SK-N-SH treated with all-trans-retinoic acid at 6 μM for 48 hours (cell line): ENCODE results near the gene DENND6A.
A peak's percentile ranks its signal among the peaks of the same experiment; 100 is the strongest.

ENCODE experiments used
- ATAC-seq: fragments of 200-7000 bp; cut with Tn5 transposase; 3 replicates; pipeline ENCODE4 v1.9.1; 2020; ENCODE audit warnings: mild to moderate bottlenecking, moderate library complexity
- ARNTL ChIP-seq: fragments of 450-650 bp; formaldehyde crosslinking; IDR thresholded peaks from 2 replicates; pipeline ENCODE4 v1.5.0; 2020; ENCODE audit warnings: low read depth, mild to moderate bottlenecking, moderate library complexity, borderline replicate concordance
- BACH2 ChIP-seq: fragments of 250-450 bp; sonication (Bioruptor Pico); IDR thresholded peaks from 2 replicates; pipeline ENCODE4 v1.9.0; 2021; ENCODE audit warnings: mild to moderate bottlenecking, borderline replicate concordance
- ESRRG ChIP-seq: fragments of 250-450 bp; sonication (Bioruptor Pico); IDR thresholded peaks from 2 replicates; pipeline ENCODE4 v1.6.1; 2021; ENCODE audit warnings: mild to moderate bottlenecking
- GLIS3 ChIP-seq: fragments of 250-450 bp; sonication (Bioruptor Pico); IDR thresholded peaks from 2 replicates; pipeline ENCODE4 v1.5.0; 2020; ENCODE audit warnings: mild to moderate bottlenecking, moderate library complexity
- ISL1 ChIP-seq: fragments of 250-450 bp; sonication (Bioruptor Pico); IDR thresholded peaks from 2 replicates; pipeline ENCODE4 v2.1.2; 2022; ENCODE audit warnings: mild to moderate bottlenecking, moderate library complexity
- PPARA ChIP-seq: fragments of 250-450 bp; sonication (Bioruptor Pico); IDR thresholded peaks from 2 replicates; pipeline ENCODE4 v1.5.0; 2020; ENCODE audit warnings: mild to moderate bottlenecking, borderline replicate concordance
- RARB ChIP-seq: fragments of 250-450 bp; sonication (Bioruptor Pico); IDR thresholded peaks from 2 replicates; pipeline ENCODE4 v1.8.0; 2021; ENCODE audit warnings: mild to moderate bottlenecking, moderate library complexity
- SNAI2 ChIP-seq: fragments of 250-450 bp; sonication (Bioruptor Pico); IDR thresholded peaks from 2 replicates; pipeline ENCODE4 v1.5.0; 2020; ENCODE audit warnings: mild to moderate bottlenecking, moderate library complexity
- TOX ChIP-seq: fragments of 250-450 bp; sonication (Bioruptor Pico); IDR thresholded peaks from 2 replicates; pipeline ENCODE4 v1.8.0; 2021; ENCODE audit warnings: mild to moderate bottlenecking, moderate library complexity, borderline replicate concordance
- ZC3H10 ChIP-seq: fragments of 250-450 bp; sonication (Bioruptor Pico); IDR thresholded peaks from 2 replicates; pipeline ENCODE4 v1.5.1; 2021; ENCODE audit warnings: mild to moderate bottlenecking, moderate library complexity
- ZFP3 ChIP-seq: fragments of 250-450 bp; sonication (Bioruptor Pico); IDR thresholded peaks from 2 replicates; pipeline ENCODE4 v1.5.0; 2020; ENCODE audit warnings: mild to moderate bottlenecking, moderate library complexity
- ZFP30 ChIP-seq: fragments of 450-650 bp; formaldehyde crosslinking; IDR thresholded peaks from 2 replicates; pipeline ENCODE4 v1.5.0; 2022; ENCODE audit warnings: mild to moderate bottlenecking, moderate library complexity
- ZNF565 ChIP-seq: fragments of 450-650 bp; formaldehyde crosslinking; conservative IDR thresholded peaks from 2 replicates; pipeline ENCODE4 v1.5.0; 2020; ENCODE audit warnings: low read depth, mild to moderate bottlenecking, moderate library complexity
- ZNF70 ChIP-seq: fragments of 450-650 bp; formaldehyde crosslinking; IDR thresholded peaks from 2 replicates; pipeline ENCODE4 v1.5.0; 2020; ENCODE audit warnings: mild to moderate bottlenecking, moderate library complexity
- ZNF8 ChIP-seq: fragments of 450-650 bp; formaldehyde crosslinking; IDR thresholded peaks from 2 replicates; pipeline ENCODE4 v1.5.0; 2020; ENCODE audit warnings: mild to moderate bottlenecking, moderate library complexity
- TF ChIP-seq, protein P1 (sequence below): fragments of 250-450 bp; sonication (Bioruptor Pico); IDR thresholded peaks from 2 replicates; pipeline ENCODE4 v1.8.0; 2020; ENCODE audit warnings: mild to moderate bottlenecking, moderate library complexity, borderline replicate concordance
- TF ChIP-seq, protein P2 (sequence below): fragments of 250-450 bp; sonication (Bioruptor Pico); IDR thresholded peaks from 2 replicates; pipeline ENCODE4 v1.8.0; 2021; ENCODE audit warnings: low read depth, mild to moderate bottlenecking, moderate library complexity, borderline replicate concordance
- TF ChIP-seq, protein P3 (sequence below): fragments of 250-450 bp; sonication (Bioruptor Pico); IDR thresholded peaks from 2 replicates; pipeline ENCODE4 v1.5.1; 2020; ENCODE audit warnings: low read depth, mild to moderate bottlenecking, moderate library complexity
- TF ChIP-seq, protein P4 (sequence below): fragments of 250-450 bp; sonication (Bioruptor Pico); IDR thresholded peaks from 2 replicates; pipeline ENCODE4 v1.5.0; 2020; ENCODE audit warnings: mild to moderate bottlenecking, moderate library complexity

DENND6A gene

DNA sequence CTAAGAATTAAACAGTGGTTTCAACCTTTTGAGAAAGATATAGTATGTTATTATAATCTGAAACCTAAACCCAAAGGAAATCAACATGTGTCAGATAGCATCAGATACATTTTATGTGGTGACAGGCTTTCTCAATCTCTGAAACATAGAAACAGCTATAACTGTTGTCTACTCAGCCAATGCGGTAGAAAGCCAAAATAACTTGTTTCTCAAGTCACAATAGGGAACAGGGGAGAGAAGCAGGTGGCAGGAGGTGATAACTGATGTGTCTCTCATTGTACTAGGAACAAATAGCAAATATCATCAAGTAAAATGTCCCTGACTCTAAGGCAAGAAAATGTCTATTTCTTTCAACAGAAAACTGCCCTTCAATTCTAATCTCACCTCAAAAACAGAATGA, 38.6 kb downstream of the DENND6A start:
- TF ChIP-seq, protein P1, sequence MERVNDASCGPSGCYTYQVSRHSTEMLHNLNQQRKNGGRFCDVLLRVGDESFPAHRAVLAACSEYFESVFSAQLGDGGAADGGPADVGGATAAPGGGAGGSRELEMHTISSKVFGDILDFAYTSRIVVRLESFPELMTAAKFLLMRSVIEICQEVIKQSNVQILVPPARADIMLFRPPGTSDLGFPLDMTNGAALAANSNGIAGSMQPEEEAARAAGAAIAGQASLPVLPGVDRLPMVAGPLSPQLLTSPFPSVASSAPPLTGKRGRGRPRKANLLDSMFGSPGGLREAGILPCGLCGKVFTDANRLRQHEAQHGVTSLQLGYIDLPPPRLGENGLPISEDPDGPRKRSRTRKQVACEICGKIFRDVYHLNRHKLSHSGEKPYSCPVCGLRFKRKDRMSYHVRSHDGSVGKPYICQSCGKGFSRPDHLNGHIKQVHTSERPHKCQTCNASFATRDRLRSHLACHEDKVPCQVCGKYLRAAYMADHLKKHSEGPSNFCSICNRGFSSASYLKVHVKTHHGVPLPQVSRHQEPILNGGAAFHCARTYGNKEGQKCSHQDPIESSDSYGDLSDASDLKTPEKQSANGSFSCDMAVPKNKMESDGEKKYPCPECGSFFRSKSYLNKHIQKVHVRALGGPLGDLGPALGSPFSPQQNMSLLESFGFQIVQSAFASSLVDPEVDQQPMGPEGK (CRISPR knock-in tag) = no peak
- TF ChIP-seq, protein P2, sequence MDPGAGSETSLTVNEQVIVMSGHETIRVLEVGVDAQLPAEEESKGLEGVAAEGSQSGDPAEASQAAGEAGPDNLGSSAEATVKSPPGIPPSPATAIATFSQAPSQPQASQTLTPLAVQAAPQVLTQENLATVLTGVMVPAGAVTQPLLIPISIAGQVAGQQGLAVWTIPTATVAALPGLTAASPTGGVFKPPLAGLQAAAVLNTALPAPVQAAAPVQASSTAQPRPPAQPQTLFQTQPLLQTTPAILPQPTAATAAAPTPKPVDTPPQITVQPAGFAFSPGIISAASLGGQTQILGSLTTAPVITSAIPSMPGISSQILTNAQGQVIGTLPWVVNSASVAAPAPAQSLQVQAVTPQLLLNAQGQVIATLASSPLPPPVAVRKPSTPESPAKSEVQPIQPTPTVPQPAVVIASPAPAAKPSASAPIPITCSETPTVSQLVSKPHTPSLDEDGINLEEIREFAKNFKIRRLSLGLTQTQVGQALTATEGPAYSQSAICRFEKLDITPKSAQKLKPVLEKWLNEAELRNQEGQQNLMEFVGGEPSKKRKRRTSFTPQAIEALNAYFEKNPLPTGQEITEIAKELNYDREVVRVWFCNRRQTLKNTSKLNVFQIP (CRISPR knock-in tag) = no peak
- no peak for ATAC-seq

DNA sequence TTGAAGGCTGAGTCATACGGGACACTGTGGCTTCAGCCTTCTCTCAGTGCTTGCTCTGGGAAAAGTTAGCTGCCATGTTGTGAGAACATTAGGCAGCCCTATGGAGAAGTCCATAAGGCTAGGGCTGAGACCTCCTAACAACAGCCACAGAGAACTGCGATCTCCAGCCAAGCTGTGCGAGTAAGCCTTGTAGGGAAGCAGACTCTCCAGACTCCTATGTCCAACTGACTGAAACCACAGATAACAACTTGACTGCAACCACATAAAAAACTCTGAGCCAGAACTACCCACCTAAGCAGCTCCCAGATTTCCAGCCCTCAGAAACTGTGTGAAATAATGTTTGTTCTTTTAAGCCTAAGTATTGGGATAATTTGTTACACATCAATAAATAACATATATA, 40.7 kb downstream of the DENND6A start:
- no peak for TF ChIP-seq ZNF8
- no peak for TF ChIP-seq BACH2 (CRISPR knock-in tag)
- TF ChIP-seq ZFP3 (CRISPR knock-in tag) = no peak
- TF ChIP-seq, protein P1 (CRISPR knock-in tag) = no peak
- TF ChIP-seq, all 23 proteins: peak for 0
- ATAC-seq = no peak

DNA sequence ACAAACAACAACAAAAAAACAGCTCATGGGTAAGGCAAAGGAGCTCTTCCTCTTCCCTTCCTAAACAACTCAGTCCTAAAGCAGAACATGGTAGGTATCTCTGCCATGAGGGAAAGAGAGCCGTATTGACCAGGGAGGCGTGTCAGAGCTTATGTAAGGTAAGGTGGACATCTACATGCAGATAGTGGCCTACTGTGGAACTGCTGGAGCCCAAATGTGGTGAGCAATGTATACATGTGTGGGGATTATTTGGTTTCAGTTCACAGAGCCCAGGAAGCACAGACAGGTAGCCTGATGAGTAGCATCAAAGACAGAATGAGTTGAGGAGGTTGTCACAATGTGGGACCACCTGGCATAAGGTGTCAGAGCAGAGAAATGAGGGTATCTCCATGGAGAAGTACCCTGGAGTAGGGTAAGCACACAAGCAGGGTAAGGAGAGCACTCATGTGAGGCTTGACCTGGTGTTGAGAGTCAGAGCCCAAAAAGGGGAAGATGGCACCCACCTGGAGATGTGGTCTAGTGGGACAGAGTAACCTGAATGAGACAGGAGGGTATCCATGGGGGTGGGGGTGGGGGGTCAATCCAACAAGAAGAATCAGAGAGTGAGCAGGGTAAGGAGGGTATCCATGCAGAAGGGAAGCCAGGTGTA, 45.5 kb downstream of the DENND6A start:
- no peak for TF ChIP-seq ARNTL (CRISPR knock-in tag)
- TF ChIP-seq, protein P1 (CRISPR knock-in tag) = no peak
- TF ChIP-seq, protein P3, sequence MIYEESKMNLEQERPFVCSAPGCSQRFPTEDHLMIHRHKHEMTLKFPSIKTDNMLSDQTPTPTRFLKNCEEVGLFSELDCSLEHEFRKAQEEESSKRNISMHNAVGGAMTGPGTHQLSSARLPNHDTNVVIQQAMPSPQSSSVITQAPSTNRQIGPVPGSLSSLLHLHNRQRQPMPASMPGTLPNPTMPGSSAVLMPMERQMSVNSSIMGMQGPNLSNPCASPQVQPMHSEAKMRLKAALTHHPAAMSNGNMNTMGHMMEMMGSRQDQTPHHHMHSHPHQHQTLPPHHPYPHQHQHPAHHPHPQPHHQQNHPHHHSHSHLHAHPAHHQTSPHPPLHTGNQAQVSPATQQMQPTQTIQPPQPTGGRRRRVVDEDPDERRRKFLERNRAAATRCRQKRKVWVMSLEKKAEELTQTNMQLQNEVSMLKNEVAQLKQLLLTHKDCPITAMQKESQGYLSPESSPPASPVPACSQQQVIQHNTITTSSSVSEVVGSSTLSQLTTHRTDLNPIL (CRISPR knock-in tag) = no peak
- no peak for TF ChIP-seq ZNF8
- TF ChIP-seq ZNF565 (CRISPR knock-in tag) = no peak
- TF ChIP-seq ZNF70 (CRISPR knock-in tag) = no peak
- no peak for TF ChIP-seq ZFP3 (CRISPR knock-in tag)
- no peak for TF ChIP-seq ZC3H10
- TF ChIP-seq, protein P2 (CRISPR knock-in tag) = no peak
- TF ChIP-seq ZFP30 = no peak
- TF ChIP-seq ESRRG (CRISPR knock-in tag) = no peak
- TF ChIP-seq TOX (CRISPR knock-in tag) = no peak
- TF ChIP-seq ISL1 (CRISPR knock-in tag) = no peak
- no peak for ATAC-seq

DNA sequence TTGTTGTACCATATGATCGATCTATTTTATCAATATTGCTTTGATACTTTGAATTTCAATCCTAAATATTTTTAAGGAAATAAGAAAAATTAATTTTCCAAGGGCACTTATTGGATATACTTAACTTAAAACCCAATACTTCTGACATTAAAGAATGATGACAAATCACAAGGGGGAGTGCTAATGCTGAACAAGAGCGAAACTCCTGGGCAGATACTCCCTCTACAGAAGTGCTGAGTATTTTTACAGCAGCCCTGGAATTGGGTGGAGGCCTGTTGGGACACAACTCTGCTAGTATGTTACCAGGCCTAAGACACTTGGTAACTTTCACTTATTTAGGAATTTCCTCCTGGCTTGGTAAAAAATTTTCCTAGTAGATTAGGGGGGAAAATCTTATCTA, 46.2 kb downstream of the DENND6A start:
- peak; percentile 60; the same call in 1 of the 3 replicates for ATAC-seq
- TF ChIP-seq GLIS3 (CRISPR knock-in tag) = no peak
- TF ChIP-seq ESRRG (CRISPR knock-in tag) = no peak
- TF ChIP-seq, protein P4, sequence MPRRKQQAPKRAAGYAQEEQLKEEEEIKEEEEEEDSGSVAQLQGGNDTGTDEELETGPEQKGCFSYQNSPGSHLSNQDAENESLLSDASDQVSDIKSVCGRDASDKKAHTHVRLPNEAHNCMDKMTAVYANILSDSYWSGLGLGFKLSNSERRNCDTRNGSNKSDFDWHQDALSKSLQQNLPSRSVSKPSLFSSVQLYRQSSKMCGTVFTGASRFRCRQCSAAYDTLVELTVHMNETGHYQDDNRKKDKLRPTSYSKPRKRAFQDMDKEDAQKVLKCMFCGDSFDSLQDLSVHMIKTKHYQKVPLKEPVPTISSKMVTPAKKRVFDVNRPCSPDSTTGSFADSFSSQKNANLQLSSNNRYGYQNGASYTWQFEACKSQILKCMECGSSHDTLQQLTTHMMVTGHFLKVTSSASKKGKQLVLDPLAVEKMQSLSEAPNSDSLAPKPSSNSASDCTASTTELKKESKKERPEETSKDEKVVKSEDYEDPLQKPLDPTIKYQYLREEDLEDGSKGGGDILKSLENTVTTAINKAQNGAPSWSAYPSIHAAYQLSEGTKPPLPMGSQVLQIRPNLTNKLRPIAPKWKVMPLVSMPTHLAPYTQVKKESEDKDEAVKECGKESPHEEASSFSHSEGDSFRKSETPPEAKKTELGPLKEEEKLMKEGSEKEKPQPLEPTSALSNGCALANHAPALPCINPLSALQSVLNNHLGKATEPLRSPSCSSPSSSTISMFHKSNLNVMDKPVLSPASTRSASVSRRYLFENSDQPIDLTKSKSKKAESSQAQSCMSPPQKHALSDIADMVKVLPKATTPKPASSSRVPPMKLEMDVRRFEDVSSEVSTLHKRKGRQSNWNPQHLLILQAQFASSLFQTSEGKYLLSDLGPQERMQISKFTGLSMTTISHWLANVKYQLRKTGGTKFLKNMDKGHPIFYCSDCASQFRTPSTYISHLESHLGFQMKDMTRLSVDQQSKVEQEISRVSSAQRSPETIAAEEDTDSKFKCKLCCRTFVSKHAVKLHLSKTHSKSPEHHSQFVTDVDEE (CRISPR knock-in tag) = no peak
- no peak for TF ChIP-seq SNAI2 (CRISPR knock-in tag)
- TF ChIP-seq RARB = no peak
- TF ChIP-seq ZNF8 = no peak
- TF ChIP-seq PPARA (CRISPR knock-in tag) = no peak
- TF ChIP-seq, all 23 proteins: peak for 0
